Measurements from ENCODE around the gene CTIF. TPM values are rescaled to one million over a fixed set of nuclear protein-coding genes. Genes with fewer than 3 reads are reported as not detected.
A peak's percentile ranks its signal among the peaks of the same experiment; 100 is the strongest.

The CTIF gene
- total RNA-seq, 1 donor from 2014 or later, result 67.9 TPM

DNA sequence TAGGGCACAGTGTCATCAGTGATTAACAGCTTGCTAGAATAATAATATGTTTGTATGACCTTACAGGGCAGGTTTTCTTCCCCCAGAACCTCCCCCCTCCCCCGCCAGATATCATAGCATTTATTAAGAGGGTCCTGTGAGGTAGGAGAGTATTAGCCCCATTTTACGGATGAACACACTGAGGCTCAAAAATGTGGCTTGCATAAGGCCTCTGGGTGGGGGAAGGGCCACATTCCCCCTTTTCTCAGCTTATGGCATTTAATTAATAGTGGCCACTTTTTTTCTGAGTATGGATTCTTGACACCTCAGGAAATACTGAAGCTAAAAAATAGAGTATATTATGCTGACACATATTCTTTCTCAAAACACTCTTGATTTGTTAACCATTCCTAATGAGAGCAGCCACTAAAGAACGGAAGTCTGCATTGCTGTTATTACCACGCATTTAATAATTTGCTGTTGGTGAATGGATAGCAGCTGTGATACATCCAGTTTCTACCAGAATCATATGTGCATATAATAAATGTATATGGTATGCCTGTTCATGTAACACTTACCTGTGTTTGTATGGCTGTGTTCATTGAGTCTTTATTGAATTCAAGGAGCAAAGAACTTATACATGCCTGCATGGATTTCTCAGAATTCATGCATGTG lies 3.0 kb downstream of the CTIF start:
- peaks cover 52% of the 10 kb centered on the region for H3K4me1 Mint-ChIP-seq
- TF ChIP-seq, protein P1, sequence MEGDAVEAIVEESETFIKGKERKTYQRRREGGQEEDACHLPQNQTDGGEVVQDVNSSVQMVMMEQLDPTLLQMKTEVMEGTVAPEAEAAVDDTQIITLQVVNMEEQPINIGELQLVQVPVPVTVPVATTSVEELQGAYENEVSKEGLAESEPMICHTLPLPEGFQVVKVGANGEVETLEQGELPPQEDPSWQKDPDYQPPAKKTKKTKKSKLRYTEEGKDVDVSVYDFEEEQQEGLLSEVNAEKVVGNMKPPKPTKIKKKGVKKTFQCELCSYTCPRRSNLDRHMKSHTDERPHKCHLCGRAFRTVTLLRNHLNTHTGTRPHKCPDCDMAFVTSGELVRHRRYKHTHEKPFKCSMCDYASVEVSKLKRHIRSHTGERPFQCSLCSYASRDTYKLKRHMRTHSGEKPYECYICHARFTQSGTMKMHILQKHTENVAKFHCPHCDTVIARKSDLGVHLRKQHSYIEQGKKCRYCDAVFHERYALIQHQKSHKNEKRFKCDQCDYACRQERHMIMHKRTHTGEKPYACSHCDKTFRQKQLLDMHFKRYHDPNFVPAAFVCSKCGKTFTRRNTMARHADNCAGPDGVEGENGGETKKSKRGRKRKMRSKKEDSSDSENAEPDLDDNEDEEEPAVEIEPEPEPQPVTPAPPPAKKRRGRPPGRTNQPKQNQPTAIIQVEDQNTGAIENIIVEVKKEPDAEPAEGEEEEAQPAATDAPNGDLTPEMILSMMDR (IDR thresholded peaks at IDR 0.05; ENCODE audit: unreplicated experiment), result no peak

DNA sequence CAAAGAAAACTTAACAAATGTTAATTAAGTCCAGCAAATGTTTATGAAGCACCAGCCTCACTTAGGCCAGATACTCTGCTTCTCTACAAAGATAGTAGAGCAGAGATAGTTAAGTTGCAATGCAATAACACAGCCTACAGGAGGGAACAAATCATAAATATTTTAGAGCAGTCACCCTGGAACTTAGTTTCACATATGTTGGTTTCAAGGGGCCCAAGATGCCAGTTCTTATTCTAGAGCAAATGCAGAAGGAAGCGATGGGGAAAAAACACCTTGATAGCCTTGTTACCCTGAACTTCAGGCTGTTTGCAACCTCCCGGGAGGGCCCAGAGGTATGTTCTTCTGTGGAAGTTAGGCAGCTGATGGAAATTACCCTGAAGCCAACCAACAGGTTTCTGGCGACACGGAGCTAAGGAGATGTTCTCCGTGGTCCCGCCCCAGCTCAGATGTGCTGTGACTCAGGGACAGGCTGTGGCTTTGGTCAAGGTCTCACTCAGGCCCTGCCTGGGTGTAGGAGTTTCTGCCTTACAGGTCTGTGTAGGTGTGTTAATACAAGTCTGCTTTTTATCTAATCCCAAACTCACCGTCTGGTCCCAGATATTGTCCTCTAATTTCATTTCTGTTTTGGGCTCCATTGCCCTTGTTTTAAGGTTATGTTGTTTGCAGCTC lies 3.8 kb downstream of the CTIF start:
- DNase-seq (ENCODE audit: low spot score in 2 of 2, unreplicated experiment in 2 of 2), result no peak
- Mint-ChIP-seq H3K27me3 (ENCODE audit: low read depth) (no peaks in the 10 kb centered on the region), H3K27ac (peak overlapping the region; percentile 80), H3K4me3 (no peak overlapping the region), H3K9me3 (no peaks in the 10 kb centered on the region), H3K4me1 (peaks cover 59% of the 10 kb centered on the region), H3K36me3 (no peaks in the 10 kb centered on the region)
- TF ChIP-seq, protein P1 (IDR thresholded peaks at IDR 0.05; ENCODE audit: unreplicated experiment), result no peak

More for the DNA sequence above, 3.0 kb downstream of the CTIF start:
- Mint-ChIP-seq H3K27ac (peak overlapping the region; percentile 90), H3K36me3 (no peaks in the 10 kb centered on the region), H3K27me3 (ENCODE audit: low read depth) (no peaks in the 10 kb centered on the region), H3K4me3 (peak overlapping the region; percentile 85), H3K9me3 (no peaks in the 10 kb centered on the region)
- no peak for DNase-seq (ENCODE audit: low spot score in 2 of 2, unreplicated experiment in 2 of 2)

DNA sequence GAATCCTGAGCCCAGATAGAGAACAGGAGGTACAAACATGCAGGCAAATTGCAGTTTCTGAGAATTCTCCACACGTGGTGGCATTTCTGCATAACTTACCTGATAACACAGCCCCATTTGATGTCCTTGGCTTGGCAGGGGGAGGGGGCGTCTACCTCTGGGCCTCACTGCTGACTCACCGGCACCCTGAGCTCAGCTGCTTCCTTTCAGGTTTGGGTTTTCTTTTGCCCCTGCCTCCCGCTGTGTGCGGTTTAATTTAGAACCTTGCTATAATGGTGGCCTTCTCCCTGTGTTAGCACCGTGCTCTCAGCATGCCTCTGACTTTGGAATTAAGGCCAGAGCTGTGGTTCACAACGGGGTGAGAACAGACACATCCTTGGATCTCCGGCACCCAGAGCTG lies 4.4 kb downstream of the CTIF start:
- no peak for DNase-seq (ENCODE audit: low spot score in 2 of 2, unreplicated experiment in 2 of 2)
- peak overlapping the region; percentile 80 for H3K27ac Mint-ChIP-seq
- no peaks in the 10 kb centered on the region for H3K27me3 Mint-ChIP-seq (ENCODE audit: low read depth)
- H3K9me3 Mint-ChIP-seq, result no peaks in the 10 kb centered on the region
- TF ChIP-seq, protein P1 (IDR thresholded peaks at IDR 0.05; ENCODE audit: unreplicated experiment), result no peak
- peaks cover 64% of the 10 kb centered on the region for H3K4me1 Mint-ChIP-seq
- no peak overlapping the region for H3K4me3 Mint-ChIP-seq
- H3K36me3 Mint-ChIP-seq, result no peaks in the 10 kb centered on the region

DNA sequence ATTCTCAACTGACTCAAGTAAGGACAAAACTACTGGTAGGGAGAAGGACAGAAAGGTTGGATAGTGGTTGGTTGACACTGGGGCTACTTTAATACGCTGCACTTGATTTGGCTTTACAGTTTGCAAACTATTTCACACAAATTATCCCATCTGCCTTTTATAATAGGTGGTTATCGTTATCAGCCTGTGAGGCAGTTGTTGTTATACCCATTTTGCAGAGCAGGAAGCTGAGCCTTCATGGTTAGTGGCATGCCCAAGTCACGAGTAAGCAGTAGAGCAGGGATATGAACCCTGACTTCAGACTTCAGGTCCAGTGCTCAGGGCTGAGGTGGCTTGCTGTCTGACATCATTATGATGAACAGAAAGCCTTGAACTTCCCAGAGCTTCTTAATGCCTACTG lies 5.3 kb downstream of the CTIF start:
- DNase-seq (ENCODE audit: low spot score in 2 of 2, unreplicated experiment in 2 of 2), result no peak
- Mint-ChIP-seq H3K4me3 (no peak overlapping the region), H3K27me3 (ENCODE audit: low read depth) (no peaks in the 10 kb centered on the region), H3K9me3 (no peaks in the 10 kb centered on the region), H3K27ac (no peak overlapping the region), H3K36me3 (no peaks in the 10 kb centered on the region), H3K4me1 (peaks cover 70% of the 10 kb centered on the region)
- TF ChIP-seq, protein P1 (IDR thresholded peaks at IDR 0.05; ENCODE audit: unreplicated experiment), result no peak

DNA sequence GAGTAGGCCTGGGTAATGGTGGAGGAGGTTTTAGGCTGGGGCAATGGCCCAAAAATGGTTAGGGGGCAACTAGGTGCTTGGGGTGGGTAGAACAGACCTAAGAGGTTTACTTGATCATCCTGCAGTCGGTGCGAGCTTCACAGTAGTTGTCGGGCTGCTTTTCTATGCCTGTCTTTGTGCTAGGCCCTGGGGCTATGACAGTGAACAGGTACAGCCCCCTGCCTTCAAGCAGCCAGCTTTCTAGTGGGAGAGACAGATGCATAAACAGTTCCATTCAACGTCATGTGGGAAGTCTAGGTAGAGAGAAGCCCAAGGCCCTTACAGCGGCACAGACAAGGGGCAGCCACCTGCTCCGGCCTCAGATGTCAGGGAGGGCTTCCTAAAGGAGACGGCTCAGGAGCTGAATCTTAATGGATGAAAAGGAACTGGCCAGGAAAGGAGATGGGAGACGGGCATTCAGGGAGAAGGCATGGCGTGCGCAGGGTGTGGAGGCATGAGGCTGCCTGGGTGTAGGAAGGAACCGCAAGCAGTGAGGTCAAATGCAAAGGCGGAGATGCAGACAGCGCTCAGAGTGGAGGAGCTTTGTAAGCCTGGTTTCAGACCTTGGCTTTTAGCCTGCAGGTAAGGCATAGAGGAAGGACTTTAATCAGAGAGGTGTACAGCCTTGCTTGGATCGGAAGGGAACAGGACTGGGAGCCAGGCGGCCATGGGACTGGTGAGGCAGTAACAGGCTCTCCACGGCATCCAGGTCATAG lies 6.0 kb downstream of the CTIF start:
- peaks cover 72% of the 10 kb centered on the region for H3K4me1 Mint-ChIP-seq
- H3K27ac Mint-ChIP-seq, result peak overlapping the region; percentile 41
- H3K4me3 Mint-ChIP-seq, result no peak overlapping the region
- no peaks in the 10 kb centered on the region for H3K27me3 Mint-ChIP-seq (ENCODE audit: low read depth)
- TF ChIP-seq, protein P1 (IDR thresholded peaks at IDR 0.05; ENCODE audit: unreplicated experiment), result no peak
- no peaks in the 10 kb centered on the region for H3K9me3 Mint-ChIP-seq
- no peak for DNase-seq (ENCODE audit: low spot score in 2 of 2, unreplicated experiment in 2 of 2)
- H3K36me3 Mint-ChIP-seq, result no peaks in the 10 kb centered on the region

Data from mesothelial cell of epicardium (in vitro differentiated cells).